ENCODE measurements around the gene C4orf54.

GRCh38 chr4:99693140-99693539 is 35.5 kb upstream of the C4orf54 start:
- TF ChIP-seq CTCF (IDR thresholded peaks at IDR 0.05) = no peak
- no peak for TF ChIP-seq EZH2 (IDR thresholded peaks at IDR 0.05)
